ENCODE data around the gene NPS.

The NPS gene

GRCh38 chr10:127561647-127562046, 12.5 kb downstream of the NPS start:
- no peak for DNase-seq (ENCODE audit: low read depth in 2 of 2)

DNA sequence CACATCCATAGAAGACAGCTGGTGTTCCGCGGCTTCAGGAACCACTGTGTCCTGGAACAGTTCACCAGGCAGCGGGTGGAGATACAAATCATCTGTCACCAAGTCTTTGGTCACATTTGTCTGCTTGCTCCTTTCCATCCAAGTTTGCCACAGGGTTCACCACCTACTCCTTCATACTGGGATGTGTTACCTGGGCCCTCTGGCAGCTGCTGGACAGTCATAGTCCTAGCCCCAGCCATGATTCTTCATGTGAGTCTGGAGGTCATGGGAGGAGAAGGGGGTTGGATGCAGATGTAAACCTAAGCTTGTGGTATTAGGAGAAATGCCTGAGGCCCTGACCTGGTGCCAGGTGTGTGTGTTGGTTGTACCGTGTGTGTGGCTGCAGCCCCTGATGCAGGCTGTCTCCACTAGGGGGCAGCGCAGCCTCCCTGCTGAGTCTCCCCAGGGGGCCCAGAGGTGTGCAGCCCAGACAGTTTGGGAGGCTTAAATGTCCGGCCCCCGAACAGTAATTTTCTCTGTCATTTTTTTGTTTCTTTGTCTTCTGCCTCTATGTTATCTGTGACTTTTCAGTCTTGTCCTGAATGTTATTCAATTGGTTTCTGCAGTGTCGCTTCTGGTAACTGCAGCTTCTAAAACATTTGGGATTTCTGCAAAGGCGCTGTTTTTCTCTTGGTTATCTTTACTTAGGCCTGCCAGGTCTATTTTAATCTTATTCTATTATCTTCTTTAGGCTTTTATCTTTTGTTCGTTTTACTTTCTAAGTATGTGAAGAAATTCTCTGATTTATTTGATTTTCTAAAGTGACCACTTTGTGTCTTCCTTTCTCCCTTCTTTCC, 14.8 kb downstream of the NPS start:
- DNase-seq (ENCODE audit: low read depth in 2 of 2): no peak

GRCh38 chr10:127564644-127565043, 15.5 kb downstream of the NPS start:
- DNase-seq (ENCODE audit: low read depth in 2 of 2): no peak

GRCh38 chr10:127565583-127565982, 16.5 kb downstream of the NPS start:
- no peak for DNase-seq (ENCODE audit: low read depth in 2 of 2)

DNA sequence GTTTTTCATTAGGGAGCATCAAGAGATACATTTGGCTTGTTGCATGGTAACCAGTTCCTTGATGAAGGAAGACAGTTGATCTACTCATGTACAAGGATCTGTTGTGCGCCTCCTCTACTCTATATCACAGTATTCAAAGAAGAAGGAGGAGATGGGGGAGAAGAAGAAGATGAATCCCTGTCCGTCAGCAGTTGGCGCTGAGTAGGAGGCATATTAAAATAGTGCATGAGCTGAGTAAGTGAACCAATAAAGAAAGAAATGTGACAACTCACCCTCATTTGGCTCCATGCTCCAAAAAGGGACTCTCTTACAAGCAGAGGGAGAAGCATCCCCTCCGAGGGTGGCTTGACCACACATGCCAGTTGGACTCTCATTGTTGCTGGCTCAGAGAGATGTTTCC, 20.1 kb downstream of the NPS start:
- DNase-seq (ENCODE audit: low read depth in 2 of 2): no peak

GRCh38 chr10:127570036-127570435, 20.9 kb downstream of the NPS start:
- DNase-seq (ENCODE audit: low read depth in 2 of 2): no peak

DNA sequence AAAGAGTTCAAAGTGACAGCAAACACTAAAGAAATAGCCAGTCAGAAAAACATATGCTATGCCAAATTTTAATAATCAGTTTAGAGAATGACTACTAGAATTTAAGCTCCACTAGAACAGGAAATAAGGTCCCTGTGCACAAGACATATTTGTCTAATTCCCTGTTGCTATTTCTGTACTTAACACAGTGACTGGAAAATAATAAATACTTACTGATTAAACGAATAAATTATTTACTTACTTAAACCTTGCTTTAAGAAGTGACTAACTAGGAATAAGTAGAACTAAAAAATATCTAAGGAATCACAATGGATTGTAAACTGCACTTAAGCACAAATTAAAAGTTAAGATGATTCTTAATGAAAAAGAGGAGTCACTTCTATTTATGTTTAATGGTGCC, 22.3 kb downstream of the NPS start:
- no peak for DNase-seq (ENCODE audit: low read depth in 2 of 2)

GRCh38 chr10:127576051-127576450, 26.9 kb downstream of the NPS start:
- DNase-seq (ENCODE audit: low read depth in 2 of 2): no peak

DNA sequence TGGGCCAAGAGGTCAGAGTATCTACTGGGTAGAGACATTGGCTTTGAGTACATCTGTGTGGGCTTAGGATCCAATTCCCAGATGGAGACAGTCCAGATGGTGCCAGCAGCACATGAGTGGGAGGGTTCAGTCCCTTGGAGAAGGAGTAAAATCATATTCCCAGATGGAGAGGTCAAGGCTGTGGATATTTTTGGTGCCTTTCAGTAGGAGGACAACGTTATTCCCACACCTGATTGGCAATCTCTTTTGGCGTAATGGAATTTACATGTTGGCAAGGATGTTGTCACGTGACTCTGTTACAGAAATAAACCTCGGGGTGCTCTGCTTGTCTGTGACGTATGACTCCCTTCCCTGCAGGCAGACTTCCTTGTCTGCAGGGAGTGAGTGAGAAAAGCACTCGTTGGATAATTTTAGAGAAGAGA, 27.6 kb downstream of the NPS start:
- DNase-seq (ENCODE audit: low read depth in 2 of 2): no peak

GRCh38 chr10:127577376-127578258, 28.5 kb downstream of the NPS start:
- no peak for DNase-seq (ENCODE audit: low read depth in 2 of 2)

DNA sequence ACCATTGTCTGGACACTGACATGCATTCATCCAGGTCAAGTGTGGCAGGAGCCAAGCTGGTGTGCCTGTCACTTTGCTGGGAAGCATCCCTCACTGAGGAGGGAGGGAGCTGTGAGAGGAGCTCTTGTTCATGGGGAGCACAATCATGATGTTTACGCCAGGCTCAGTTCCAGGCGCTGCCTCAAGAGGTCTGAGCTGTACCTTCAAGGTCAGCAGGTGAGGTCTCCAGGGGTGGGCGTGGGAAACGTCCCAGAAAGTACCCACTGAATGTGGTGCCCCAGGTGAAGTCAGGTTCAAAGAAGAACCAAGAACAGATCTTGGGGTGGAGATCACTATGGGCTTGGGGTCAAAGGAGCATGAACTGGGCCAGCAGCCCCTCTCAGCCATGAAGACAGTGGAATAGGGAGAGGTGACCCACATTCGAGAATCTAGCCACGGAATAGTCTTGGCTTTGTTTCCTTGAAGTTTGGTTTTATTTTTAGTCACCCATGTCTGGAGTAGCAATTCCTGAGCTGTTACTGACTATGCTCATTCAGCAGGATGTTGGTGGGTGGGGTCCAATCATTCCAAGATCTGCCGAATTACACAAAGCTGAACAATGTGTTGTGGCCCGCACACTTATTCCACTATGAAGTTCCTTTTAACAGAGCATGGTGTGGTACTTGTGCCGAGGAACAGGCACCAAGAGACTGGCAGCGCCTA, 29.3 kb downstream of the NPS start:
- DNase-seq (ENCODE audit: low read depth in 2 of 2): no peak

GRCh38 chr10:127578961-127579305, 29.8 kb downstream of the NPS start:
- no peak for DNase-seq (ENCODE audit: low read depth in 2 of 2)

DNA sequence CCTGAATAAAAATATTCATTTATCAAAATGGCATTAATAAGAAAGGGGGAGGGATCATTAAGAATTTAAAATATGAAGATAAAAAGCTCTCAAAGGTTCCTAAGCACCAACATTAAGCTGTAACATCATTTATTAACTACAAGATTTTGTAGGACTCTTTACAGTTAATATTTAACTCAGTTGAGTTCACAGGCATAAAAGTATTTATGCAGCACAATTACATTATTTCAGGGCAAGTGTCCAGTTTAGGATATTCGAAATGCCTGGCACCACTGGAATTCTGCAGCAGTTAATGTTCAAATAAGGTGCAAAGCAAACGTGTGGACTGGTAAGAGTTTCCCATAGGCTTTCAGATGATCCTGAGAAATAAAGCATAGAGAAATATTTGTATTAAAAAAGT, 30.5 kb downstream of the NPS start:
- no peak for DNase-seq (ENCODE audit: low read depth in 2 of 2)

GRCh38 chr10:127580822-127581221, 31.7 kb downstream of the NPS start:
- DNase-seq (ENCODE audit: low read depth in 2 of 2): no peak

- no peak for DNase-seq (ENCODE audit: low read depth in 2 of 2)
These were observed 36.5 kb downstream of the NPS start for GRCh38 chr10:127585519-127586023.

- DNase-seq (ENCODE audit: low read depth in 2 of 2): no peak
These were observed 38.7 kb downstream of the NPS start for GRCh38 chr10:127587668-127588365.

DNA sequence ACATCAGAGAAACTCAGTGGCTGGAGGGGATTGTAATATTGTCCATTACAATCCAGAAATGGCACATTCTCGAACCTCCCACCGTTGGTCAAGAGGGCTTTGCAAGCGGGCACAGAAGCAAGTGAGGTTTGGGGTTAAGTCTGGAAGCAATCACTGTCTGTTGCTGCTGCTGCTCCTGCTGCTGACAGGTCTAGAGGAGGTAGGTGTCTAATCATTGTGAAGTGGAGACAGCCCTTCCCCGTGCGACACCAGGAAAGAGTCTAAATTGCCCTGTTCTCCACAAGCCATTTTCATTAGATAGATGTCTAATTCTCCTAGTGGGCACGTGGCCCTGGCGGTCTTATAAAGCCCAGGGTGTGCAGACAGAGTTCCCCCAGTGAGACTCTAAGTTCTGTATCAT, 43.5 kb downstream of the NPS start:
- no peak for DNase-seq (ENCODE audit: low read depth in 2 of 2)

- DNase-seq (ENCODE audit: low read depth in 2 of 2): no peak
These were observed 51.4 kb downstream of the NPS start for GRCh38 chr10:127600479-127600878.

Measured in stimulated activated CD8-positive, alpha-beta memory T cell treated with anti-CD3 and anti-CD28 coated beads, Interleukin-7, amount 100 ng/mL, for 4 hours (primary cell).